HG03108 (cell line): Measurements from ENCODE around the gene CSH1.
"Not testable (repeated sequence)": the region's sequence is repeated elsewhere in the genome, so short reads cannot be mapped to it uniquely, and the experiment has no call there.

Experiments used
- ATAC-seq: cut with Tn5 transposase; IDR thresholded peaks from one replicate; pipeline ENCODE4 v1.9.1; 2021; ENCODE audit warnings: moderate library complexity; ENCODE audit not compliant: unreplicated experiment

The CSH1 gene

GRCh38 chr17:63907161-63907778 lies 10.9 kb upstream of the CSH1 start:
- ATAC-seq: not testable (repeated sequence)

GRCh38 chr17:63904796-63905195 lies 8.4 kb upstream of the CSH1 start:
- ATAC-seq: not testable (repeated sequence)

- not testable (repeated sequence) for ATAC-seq
Measured at GRCh38 chr17:63903787-63904201, 7.4 kb upstream of the CSH1 start.

- ATAC-seq: not testable (repeated sequence)
Measured at GRCh38 chr17:63901971-63902370, 5.6 kb upstream of the CSH1 start.

GRCh38 chr17:63898899-63899798 lies 2.8 kb upstream of the CSH1 start:
- not testable (repeated sequence) for ATAC-seq

DNA sequence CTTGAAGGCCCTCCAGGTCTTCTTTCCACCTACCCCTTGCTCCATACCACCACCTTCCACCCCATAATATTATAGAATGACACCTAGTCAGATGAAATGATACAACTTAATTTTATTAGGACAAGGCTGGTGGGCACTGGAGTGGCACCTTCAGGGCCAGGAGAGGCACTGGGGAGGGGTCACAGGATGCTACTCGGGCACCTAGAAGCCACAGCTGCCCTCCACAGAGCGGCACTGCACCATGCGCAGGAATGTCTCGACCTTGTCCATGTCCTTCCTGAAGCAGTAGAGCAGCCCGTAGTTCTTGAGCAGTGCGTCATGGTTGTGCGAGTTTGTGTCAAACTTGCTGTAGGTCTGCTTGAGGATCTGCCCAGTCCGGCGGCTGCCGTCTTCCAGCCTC lies 1.6 kb downstream of the CSH1 start:
- not testable (repeated sequence) for ATAC-seq

GRCh38 chr17:63894021-63894420 lies 2.4 kb downstream of the CSH1 start:
- ATAC-seq: not testable (repeated sequence)

DNA sequence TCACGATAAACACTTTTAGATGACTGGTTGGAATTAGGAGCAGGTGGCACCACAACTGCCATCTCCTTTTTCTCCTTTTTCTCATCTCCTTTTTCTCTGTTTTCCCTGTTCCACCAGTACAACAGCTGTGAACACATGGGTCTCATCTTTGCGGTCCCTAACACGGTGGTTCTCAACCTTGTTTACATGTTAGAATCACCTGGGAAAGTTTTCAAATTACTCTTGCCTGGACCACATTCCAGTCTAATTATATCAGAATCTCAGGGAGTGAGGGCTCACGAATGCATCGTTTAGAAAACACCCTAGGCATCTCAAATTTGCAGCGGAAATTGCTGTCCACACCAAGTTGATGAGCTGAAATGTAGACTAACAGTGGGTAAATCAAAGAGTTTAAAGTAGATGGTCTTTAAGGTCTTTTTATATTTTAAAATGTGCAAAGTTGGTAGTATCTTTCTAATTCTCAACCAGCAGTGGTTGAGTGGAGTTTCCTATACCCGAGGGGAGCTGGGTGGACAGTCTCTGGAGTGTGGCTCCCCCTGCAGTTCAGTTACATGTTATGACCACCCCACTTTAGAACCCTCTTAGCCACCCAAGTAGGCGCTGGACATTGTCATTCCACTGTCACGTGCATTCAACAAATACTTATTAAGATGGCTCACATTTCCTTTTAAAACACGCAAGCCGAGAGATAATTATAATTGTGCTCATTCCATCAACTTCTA lies 3.9 kb downstream of the CSH1 start:
- not testable (repeated sequence) for ATAC-seq

DNA sequence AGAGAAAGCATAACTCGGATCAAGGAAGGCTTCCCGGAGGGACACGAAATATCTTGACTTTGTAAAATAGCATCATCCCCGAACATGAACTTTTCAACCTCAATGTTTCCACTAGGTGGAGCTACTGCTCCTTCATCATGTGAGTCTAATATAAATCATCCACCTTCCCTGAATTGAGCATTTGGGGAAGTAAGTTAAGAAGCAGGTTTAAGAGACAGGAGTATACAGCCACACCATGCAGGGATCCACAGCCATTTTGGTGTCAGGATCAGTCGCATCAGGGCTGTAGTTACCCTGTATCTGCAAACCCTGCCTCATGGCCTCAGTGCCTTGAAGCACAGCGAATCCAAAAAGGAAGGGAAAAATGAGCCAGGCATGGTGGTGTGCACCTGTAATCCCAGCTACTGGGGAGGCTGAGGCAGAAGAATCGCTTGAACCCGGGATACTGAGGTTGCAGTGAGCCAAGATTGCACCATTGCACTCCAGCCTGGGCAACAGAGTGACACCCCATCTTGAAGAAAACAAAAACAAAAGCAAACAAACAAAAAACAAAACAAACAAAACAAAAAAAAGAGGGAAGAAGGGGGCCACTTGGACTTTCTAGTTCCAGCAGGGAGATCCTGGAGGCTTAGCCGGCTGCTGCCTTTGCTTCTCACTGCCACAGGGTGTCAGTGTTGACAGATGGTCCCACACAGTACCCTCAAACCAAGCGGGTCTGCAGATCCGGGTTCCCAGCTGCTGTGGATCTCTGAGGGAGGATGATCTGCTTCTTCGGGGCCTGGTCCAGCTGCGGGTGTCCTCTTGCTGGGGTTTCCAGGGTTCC lies 7.1 kb downstream of the CSH1 start:
- ATAC-seq: not testable (repeated sequence)

GRCh38 chr17:63885119-63885518 lies 11.3 kb downstream of the CSH1 start:
- ATAC-seq: not testable (repeated sequence)

- ATAC-seq: not testable (repeated sequence)
Measured at GRCh38 chr17:63882626-63883126, 13.7 kb downstream of the CSH1 start.

DNA sequence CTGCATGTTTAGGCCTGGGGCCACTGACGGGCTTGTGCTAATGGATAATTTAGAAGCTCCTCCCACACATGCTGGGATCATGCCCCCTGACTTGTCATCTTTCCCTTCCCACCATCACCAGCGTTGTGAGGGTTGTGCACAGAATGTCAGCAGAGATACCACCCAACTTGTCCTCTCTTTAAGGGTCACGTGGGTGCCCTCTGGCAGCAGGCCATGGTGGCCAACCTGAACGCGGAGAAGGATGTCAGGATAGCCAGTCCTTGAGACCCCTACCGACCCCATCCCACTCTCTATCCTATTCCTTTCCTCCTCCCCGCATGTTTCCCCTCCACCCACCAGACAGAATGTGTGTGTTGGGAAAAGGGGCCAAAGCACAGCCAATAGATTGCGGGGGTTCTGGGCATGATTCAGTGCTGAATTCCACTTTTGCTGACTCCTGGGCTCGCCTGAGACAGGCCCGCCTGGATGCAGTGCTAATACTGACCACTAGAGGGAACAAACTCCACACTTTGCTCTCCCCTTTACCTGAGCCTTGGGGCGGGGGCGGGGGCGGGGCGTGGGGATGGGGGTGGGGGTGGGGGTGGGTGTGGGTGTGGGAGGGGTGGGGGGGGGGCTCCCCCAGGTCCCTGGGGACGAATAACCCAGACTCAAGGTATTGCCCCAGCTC lies 14.3 kb downstream of the CSH1 start, which contains the start of gene GH2:
Gene GH2, minus strand, starts transcription at position 10 of the 667 bp plus-strand sequence. CDS start 143 bp downstream, outside the sequence.
- ATAC-seq: no peak

- not testable (repeated sequence) for ATAC-seq
Measured at GRCh38 chr17:63881337-63881736, 15.0 kb downstream of the CSH1 start.

DNA sequence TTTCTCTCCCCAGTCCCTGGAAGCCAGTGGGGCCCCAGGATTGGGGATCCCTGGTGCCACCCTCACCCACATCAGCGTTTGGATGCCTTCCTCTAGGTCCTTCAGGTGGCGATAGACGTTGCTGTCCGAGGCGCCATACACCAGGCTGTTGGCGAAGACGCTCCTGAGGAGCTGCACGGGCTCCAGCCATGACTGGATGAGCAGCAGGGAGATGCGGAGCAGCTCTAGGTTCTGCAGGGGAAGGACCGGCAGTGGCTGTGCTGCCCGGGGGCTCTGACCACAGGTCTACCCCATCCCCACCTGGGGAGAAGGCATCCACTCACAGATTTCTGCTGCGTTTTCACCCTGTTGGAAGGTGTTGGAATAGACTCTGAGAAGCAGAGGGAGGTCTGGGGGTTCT lies 15.7 kb downstream of the CSH1 start:
- no peak for ATAC-seq

GRCh38 chr17:63878413-63878812 lies 18.0 kb downstream of the CSH1 start:
- ATAC-seq: not testable (repeated sequence)

- ATAC-seq: not testable (repeated sequence)
Measured at GRCh38 chr17:63874693-63875092, 21.7 kb downstream of the CSH1 start.

DNA sequence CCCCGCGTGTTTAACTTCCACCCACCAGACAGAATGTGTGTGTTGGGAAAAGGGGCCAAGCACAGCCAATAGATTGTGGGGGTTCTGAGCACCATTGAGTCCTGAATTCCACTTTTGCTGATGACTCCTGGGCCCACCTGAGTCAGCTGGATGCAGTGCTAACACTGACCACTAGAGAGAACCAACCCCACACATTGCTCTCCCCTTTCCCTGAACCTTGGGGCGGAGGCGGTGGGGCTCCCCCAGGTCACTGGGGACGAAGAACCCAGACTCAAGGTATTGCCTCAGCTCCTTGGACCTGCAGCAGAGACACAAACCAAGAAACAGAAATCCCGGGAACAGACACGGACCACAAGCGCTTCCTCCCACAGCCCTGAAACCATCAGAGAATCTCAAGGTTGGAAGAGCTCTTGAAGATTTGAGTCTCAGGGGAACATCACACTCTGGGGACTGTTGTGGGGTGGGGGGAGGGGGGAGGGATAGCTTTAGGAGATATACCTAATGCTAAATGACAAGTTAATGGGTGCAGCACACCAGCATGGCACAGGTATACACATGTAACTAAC lies 22.2 kb downstream of the CSH1 start:
- ATAC-seq: not testable (repeated sequence)

DNA sequence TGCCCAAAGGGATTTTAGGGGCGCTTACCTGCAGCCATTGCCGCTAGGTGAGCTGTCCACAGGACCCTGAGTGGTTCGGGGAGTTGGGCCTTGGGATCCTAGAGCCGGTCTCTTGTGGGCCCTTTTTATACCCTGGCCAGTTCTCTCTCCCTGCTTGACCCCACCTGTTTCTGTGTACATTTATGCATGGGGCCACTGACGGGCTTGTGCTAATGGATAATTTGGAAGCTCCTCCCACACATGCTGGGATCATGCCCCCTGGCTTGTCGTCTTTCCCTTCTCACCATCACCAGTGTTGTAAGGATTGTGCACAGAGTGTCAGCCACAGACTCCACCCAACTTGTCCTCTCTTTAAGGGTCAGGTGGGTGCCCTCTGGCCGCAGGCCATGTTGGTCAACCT lies 22.8 kb downstream of the CSH1 start, which contains the start of gene CSH2:
Gene CSH2, minus strand, starts transcription at position 101 of the 400 bp plus-strand sequence. Its CDS starts 63 bp downstream, at position 38.
- not testable (repeated sequence) for ATAC-seq
